ENCODE results near the gene LARGE1.
"Not testable (repeated sequence)": the region's sequence is repeated elsewhere in the genome, so short reads cannot be mapped to it uniquely, and the experiment has no call there.

The LARGE1 gene

DNA sequence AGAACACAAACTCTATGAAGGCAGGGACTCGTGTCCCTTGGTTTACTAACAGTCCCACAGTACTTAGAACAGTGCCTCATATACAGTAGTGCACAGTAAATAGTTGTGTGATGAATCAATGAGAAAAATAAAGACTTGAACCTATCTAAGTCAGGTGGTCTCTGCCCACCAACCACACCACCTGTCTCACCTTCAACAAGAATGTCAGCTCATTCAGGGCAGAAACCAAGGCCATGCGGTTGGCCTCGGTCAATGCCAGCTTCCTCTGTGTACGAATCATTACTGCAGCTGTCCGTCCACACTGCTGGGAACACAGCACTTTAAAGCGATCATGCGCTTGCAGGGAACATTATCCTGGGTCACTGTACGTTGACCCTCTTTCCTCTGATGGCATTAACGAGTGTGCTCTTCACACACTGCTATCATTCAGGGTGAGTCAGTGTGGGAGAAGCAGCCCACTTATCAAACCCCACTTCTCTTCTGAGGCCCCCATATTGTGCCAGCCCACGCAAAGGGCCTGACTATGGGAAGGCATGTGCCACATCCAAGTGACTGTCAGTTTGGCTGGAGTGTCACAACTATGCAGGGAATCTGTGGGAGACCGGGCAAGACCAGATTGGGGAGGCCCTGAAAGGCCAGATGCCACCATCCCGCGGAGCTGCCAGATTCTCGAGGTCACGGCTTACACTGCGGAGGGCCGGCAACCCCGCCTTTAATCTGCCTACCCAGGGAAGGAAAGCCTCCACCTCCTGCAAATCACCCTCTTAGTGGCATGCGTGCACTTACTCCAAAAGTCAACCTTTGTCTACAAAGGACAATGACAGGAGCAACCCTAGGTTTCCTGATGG is 36.1 kb downstream of the LARGE1 start:
- DNase-seq (ENCODE audit: low read depth), result no peak

DNA sequence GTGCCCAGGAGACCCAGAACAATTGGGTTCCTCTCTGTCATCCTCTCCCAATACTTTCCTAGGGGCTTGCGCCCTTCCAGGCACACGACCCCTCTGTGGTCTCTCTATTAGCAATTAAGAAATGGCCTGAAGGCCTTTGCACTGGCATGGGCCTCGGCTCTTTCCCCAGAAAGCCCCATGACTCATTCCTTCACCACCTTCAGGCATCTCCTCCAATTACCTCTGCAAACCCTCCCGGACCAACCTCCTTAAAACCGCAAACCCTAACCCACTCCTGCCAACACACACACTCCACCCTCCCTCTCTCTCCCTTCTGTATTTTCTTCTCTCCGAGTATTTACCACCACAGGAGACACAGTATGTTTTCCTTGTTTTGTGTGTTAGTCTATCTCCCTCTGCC is 36.7 kb downstream of the LARGE1 start:
- no peak for DNase-seq (ENCODE audit: low read depth)

DNA sequence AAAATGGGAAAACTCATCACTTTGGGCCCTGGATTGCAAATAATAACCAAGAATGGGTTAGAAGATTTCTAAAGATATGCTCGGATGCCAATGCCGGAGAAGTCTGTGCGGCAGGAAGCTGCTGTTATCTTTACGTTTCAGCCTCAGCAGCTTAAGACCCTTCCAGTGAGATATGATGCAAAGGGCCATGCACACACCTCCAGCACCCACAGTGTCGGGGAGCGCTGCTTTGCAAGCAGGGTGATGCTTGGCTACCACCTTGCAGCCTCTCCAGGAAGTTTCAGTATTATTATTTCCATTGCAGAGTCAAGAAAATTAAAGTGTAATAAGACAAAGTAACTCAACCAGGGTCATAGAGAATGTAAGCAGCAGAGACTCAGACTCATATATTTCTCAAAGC is 37.3 kb downstream of the LARGE1 start:
- DNase-seq (ENCODE audit: low read depth), result no peak

DNA sequence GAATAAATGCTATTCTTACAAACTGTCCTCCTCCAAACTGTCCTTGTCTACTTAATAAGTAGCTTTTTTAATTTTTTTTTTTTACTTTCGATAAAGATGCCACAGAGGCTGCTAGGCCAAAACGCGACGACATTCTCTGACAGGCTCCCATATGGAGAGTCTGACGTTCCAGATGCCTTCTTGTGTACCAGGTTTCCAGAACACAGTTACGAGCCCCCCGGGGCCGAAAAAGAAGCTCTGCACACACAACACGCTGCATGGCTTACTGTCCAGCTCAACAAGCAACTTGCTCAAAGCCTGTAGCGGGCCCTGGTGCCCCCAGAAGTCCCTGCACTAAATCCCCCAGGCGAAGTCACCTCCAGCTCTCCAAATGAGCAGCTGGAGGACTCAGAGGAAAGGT is 39.3 kb downstream of the LARGE1 start:
- DNase-seq (ENCODE audit: low read depth), result no peak

DNA sequence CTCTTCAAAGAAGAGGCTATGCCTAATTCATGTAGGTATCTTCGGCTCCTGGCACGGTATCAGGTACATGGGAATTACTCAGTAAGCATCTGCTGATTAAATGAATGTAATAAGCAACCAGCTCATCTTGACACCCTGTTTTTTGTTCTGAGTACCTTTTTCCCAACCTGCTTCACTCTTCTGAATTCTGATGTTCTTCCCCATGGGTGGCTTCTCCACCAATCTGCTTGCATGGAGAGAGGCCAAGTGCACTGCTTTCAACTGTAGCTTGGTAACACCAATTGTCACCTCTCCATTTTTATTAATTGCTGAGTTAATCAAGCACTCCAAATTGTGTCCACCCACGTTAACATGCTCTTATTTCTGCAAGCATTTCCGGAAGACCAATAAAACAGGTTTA is 40.5 kb downstream of the LARGE1 start:
- no peak for DNase-seq (ENCODE audit: low read depth)

DNA sequence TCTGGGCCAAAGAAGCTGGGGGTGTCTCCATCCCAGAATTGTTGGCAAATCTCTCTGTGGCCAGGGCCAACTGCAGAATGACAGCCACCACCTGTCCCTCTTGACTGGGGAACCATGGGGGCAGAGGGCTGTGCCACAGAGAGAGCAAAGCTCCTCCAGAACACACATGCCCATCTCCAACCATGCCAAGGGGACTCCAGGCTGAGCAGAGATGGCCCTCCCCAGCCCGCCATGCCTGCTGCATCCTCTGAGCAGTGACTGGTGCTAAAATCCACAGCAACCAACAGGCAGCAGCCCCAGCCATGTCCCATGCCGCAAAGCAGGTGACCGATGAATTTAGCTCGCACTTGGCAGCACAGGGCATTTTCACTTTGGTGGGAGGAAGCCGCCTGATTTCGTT is 45.0 kb downstream of the LARGE1 start:
- DNase-seq (ENCODE audit: low read depth), result no peak

DNA sequence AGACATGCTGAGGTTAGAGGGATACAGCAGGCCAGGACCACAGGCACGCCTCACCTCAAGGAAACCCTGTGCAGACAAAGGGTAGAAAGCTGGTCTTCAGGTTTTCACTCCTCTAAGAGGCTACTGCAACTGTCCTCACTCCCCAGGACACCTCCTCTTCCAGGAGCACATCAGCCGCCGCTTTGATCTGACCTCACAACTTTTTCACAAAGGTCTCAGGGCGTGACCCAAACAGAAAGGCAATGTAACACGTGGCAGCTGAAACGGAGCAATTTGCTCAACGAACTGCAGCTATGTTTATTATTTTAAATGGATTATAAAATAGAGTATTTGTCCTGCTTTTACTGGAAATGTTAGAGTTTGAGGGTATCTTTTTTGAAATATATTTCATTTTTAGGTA is 46.1 kb downstream of the LARGE1 start:
- DNase-seq (ENCODE audit: low read depth), result no peak

DNA sequence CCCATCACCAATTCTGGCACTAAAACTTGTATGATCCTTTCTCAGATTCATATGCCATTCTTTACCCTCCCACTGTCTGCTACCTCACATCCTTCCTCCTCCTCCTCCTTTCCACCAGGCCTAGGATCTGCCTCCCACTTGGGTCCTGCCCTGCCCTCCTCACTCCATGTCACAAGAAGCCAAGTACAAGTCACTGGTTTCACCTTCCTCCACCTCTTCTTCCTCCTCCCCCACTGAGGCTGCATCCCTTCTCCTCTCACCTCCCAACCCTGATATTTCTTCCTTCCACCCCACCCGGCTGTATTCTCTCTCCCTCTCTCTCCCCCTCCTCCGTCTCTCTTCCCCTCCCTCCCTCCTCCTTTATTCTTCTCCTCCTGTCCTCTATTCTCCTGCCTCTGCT is 46.6 kb downstream of the LARGE1 start:
- DNase-seq (ENCODE audit: low read depth), result no peak

DNA sequence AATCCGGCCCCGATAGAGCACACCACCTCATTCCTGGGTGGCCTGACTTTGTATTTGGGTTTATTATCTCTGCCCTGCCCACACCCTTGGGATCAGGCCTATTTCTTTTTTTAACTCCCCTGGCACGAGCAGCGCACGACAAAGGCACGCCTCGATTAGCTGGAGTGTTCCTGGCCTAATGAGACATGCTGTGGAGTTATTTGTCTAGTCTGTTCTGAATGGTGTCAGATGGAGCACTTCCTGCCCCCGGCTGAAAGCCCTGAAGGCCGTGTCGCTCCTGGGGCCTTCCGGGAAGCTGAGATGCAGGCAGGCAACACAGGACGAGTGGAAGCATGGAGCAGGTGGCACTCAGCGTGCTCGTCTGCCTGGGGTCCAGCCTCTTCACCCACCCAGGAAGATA is 47.1 kb downstream of the LARGE1 start:
- no peak for DNase-seq (ENCODE audit: low read depth)

DNA sequence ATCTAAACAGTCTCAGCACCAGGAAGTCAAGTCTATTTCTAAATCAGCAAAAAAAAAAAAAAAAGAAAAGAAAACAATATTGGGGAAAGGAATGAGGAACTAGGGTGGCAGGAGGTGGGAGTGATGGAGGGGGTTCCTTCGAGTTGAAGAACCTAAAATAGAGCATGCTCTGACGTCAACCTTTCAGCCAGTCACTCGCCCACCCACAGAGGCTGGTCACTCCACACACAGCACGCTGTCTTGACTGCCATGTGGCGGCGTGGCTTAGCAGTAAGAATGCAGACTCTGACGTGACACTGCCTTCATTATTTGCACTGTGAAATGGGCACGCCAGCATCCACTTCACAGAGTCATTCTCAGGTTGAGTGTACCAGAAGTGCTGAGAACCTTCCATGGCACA is 48.3 kb downstream of the LARGE1 start:
- DNase-seq (ENCODE audit: low read depth), result no peak

DNA sequence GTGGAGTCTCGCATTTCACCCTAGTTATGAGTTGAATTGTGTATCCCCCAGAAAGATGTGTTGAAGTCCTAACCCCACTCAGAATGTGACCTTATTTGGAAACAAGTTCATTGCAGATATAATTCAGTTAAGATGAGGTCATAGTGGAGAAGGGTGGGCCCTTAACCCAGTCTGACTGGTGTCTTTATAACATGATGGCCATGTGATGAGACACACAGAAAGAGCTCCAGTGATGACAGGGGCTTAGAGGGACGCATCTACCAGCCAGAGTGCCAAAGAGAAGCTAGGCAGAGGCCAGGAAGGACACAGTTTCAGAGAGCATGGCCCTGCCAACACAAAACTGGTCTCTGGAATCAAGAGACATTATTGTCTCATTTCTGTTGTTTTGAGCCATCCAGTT is 50.3 kb downstream of the LARGE1 start:
- no peak for DNase-seq (ENCODE audit: low read depth)

DNA sequence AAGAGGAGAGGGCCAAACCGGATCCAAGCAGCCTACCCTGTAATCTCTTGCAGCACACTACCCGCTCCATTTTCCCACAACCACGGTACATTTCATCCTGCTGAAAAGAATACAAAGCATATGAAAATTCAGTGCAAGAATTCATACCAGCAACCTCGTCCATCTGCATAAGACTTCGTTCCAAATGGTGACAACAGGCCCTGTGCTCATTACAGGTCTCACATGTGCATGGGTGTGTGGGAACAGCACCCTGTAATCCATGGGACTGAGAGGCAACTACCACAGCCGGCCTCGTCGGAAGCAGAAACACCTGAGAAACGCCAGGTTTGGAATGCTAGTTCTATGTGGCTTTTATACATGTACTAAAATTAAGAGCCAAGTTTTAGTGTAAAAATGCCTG is 52.3 kb downstream of the LARGE1 start:
- no peak for DNase-seq (ENCODE audit: low read depth)

DNA sequence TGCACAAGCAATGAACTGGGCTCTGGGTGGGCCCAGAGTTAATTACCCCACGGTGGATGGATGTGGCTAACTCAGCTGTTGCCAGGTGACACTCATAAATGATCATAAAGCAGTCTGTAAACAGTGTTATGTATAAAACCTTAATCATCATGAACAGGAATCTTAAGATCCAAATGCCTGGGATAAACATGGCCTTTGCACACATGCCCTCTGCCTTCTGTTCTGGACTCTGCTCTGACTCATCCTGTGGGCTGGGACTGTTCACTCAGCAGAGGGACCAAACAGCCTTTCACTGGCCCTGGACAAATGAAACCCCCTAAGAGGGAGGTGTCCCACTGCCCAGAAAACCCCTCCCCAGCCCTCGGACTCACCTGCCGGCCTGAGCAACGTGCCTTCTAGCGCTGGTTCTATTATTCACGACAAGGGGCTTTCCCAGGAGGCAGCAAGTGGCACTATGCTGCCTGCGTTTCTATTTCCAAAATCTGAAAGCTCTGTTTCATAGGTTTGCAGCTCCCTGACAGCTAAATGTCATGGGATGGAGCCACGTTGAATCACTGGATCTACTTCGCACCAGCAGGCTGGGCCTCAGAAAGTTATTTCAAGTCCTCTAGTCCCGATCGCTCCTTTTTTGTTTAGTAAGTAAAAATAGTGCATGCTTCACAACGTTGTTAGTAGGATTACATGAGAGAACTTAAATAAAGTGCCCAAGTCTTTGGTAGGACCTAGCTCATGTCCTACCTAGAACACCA is 53.0 kb downstream of the LARGE1 start:
- DNase-seq (ENCODE audit: low read depth), result no peak

DNA sequence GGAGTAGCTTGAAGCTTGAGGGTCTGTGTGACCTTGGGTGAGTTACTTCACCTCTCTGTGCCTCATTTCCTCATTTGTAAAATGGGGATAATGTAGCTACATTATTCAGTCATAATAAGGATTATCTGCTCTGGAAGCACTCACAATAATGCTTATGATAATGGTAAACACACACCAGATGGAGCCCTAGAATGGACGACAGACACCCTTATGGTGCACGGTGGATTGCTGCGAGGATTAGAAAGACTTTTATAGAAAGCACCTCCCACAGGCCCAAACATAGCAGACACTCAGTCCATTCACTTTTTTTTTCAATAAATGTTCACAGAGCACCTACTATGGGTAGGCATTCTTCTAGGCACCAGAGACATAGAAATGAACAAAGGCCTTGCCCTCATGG is 53.8 kb downstream of the LARGE1 start:
- no peak for DNase-seq (ENCODE audit: low read depth)

DNA sequence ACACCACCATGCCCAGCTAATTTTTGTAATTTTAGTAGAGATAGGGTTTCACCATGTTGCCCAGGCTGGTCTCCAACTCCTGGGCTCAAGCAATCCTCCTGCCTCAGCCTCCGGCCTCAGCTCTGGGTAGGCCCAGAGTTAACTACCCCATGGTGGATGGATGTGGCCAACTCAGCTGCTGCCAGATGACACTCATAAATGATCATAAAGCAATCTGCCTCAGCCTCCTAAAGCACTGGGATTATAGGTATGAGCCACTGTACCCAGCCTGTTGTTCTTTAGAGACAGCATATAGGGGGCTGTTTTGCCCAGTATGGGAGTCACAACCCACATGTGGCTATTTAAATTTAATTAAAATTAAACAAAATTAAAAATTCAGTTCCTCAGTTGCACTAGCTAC is 54.3 kb downstream of the LARGE1 start:
- no peak for DNase-seq (ENCODE audit: low read depth)

DNA sequence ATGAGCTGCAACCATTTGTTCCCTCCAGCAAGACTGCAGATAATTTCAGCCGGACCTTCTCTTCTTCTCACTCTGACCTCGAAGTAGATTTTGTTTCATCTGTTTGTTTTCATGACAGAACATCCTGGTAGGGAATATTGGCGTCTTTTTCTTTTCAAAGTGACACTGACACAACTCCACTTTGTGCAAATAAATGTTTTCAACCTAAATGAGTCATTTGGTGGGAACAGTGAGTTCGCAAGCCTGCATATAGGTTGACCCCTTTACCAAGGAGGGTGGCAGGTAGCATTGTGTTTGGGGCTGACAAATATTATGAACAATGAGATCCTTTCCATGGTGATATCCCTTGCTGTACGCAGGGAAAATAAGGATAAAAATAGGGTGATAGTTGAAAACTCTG is 55.0 kb downstream of the LARGE1 start:
- no peak for DNase-seq (ENCODE audit: low read depth)

DNA sequence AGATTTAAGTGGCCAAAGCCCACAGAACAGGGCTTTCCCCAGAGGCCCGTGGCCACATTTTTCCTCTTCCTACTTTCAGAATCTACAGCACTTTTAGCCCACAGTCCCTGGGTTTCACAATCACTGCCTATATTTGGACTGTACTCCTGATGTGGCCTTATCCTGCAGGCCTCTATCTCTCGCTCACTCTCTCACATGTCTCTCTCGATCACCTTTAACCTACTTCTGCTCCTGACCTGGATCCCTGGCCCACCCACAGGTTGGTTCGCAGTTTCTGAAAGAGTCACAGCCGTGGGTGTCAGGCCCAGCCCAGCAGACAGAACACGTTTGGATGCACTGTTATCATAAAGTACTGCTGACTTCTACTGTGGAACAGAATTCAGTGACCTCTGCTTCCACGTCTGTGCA is 55.5 kb downstream of the LARGE1 start:
- DNase-seq (ENCODE audit: low read depth), result no peak

DNA sequence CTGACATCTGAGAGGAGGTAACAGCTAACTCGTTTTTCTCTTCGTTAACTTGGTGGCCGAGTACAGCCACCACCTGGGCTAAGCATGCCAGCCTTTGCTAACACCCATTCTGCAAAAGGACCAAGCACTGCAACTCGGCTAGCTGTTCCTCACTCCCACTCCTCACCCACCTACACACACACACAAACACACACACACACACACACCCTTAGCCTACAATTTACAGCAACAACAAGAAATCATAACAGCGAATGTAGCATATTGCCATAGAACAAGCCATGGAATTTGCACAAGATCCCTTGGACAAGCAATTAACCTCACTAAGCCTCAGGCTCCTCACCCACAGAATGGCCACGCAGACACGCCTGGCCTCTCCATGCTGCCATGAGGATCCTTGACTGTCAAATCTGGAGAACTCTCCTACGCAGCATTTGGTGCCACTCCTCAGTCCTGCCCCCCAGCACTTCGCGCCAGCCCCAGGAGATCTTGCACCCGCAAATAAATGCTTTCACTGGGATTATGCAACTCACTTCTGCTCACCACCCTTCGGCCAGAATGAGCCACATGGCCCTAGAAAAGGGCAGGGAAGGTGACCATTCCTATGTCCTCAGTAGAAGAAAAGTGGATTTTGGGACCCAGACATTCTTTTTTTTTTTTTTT is 58.9 kb downstream of the LARGE1 start:
- no peak for DNase-seq (ENCODE audit: low read depth)

DNA sequence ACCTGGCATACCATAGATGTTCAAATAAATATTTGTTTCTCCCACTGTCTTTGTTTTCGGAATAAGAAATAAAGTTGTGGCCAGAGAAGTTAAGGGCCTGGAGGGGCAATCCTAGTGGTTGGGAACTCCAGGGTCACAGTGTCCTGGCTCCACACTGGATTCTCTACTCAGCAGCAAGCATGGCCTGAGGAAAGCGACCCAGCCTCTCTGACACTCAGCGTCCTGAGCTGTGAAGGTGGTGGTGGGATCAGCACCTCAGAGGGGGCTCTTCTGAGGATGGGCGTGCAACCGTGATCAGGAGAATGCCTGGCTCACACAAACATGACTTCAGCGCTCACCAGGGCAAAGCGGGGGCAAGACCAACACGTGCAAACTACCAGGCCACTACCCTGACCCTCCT is 59.9 kb downstream of the LARGE1 start:
- DNase-seq (ENCODE audit: low read depth), result no peak

DNA sequence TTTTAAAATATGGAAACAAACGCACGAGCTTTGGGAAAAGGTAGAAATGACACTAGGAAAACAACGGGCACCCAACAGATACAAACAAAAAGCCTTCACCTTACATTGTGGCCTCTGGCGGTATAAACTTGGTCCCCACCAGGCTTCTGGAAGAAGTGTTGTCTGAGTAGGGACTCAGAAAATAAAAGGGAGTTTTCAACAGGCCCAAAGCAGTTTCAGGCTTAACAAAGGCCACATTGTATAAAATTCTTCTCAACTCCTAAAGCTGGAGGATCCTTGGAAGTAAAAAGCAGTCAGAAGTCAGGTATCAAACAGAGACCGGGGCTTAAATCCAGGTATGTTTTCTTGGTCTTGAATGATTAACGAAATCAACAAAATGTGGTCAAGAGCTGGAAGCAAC is 61.0 kb downstream of the LARGE1 start:
- DNase-seq (ENCODE audit: low read depth), result no peak

DNA sequence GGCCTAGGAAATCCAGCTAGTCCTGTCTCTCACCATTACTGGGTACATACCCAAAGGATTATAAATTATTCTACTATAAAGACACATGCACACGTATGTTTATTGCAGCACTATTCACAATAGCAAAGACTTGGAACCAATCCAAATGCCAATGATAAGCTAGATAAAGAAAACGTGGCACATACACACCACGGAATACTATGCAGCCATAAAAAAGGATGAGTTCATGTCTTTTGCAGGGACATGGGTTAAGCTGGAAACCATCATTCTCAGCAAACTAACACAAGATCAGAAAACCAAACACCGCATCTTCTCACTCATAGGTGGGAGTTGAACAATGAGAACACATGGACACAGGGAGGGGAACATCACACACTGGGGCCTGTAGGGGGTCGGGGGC is 61.6 kb downstream of the LARGE1 start:
- not testable (repeated sequence) for DNase-seq (ENCODE audit: low read depth)

DNA sequence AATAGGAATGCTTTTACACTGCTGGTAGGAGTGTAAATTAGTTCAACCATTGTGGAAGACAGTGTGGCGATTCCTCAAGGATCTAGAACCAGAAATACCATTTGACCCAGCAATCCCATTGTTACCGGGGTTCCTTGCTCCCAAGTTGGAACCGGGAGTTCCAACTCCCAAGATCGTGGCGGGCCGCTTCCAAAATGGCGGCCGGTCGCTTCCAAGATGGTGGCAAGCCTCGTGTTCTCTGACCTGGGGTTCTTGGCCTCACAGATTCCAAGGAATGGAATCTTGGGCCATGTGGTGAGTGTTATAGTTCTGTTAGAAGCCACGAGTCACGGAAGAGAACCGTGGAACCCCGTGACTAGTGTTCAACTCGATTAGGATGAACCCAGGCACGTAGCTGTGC is 62.5 kb downstream of the LARGE1 start:
- DNase-seq (ENCODE audit: low read depth), result not testable (repeated sequence)

DNA sequence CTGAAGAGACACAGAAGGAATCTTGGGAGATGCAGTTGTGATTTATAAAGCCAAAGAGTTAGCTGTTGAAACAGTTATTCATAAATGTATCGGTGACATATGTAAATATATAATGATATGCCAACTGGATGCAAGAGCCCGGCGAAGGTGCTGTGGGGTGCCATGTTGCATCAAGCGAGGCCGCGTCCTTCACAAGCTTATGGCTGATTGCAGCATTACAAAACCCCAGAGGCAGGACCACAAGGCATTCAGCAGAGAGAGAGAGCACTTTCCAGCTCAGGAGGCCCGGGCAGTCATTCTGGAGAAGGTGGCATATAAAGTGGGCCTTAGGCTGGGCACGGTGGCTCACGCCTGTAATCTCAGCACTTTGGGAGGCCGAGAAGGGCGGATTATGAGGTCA is 65.6 kb downstream of the LARGE1 start:
- DNase-seq (ENCODE audit: low read depth), result no peak

Measured in activated T-cell treated with anti-CD3 and anti-CD28 coated beads for 48 hours (primary cell).